ENCODE measurements around the gene NTM.

Gene NTM

GRCh38 chr11:132080127-132080526 lies 709.7 kb downstream of the NTM start:
- Histone ChIP-seq H3K9me3 (ENCODE audit: low read depth, low read length) (no peaks in the 10 kb centered on the region), H3K4me3 (no peak overlapping the region), H3K9ac (ENCODE audit: insufficient read length) (no peak overlapping the region), H3K27ac (no peak overlapping the region), H3K36me3 (ENCODE audit: insufficient read depth, low read length) (no peaks in the 10 kb centered on the region)
- DNase-seq (ENCODE audit: low read depth, low spot score): no peak
- no peak for TF ChIP-seq EZH2 (IDR thresholded peaks at IDR 0.05)
- TF ChIP-seq FOXP2 (optimal IDR thresholded peaks at IDR 0.05; ENCODE audit: control extremely low read depth, extremely low read length, insufficient read depth): no peak
- no peak for TF ChIP-seq POLR2AphosphoS5 (IDR thresholded peaks at IDR 0.05; ENCODE audit: borderline replicate concordance, low read depth, low read length)

- Histone ChIP-seq H3K9me3 (ENCODE audit: low read depth, low read length) (no peaks in the 10 kb centered on the region), H3K4me3 (no peak overlapping the region), H3K36me3 (ENCODE audit: insufficient read depth, low read length) (no peaks in the 10 kb centered on the region), H3K27ac (no peak overlapping the region), H3K9ac (ENCODE audit: insufficient read length) (no peak overlapping the region)
- TF ChIP-seq FOXP2 (optimal IDR thresholded peaks at IDR 0.05; ENCODE audit: control extremely low read depth, extremely low read length, insufficient read depth) (no peak), EZH2 (IDR thresholded peaks at IDR 0.05) (no peak), POLR2AphosphoS5 (IDR thresholded peaks at IDR 0.05; ENCODE audit: borderline replicate concordance, low read depth, low read length) (no peak)
- DNase-seq (ENCODE audit: low read depth, low spot score): no peak
Observed at GRCh38 chr11:132082566-132082965, 712.2 kb downstream of the NTM start.

GRCh38 chr11:132084433-132084832 lies 714.0 kb downstream of the NTM start:
- no peak overlapping the region for H3K9ac ChIP-seq (ENCODE audit: insufficient read length)
- H3K27ac ChIP-seq: no peak overlapping the region
- H3K4me3 ChIP-seq: no peak overlapping the region
- no peaks in the 10 kb centered on the region for H3K36me3 ChIP-seq (ENCODE audit: insufficient read depth, low read length)
- no peak for DNase-seq (ENCODE audit: low read depth, low spot score)
- TF ChIP-seq POLR2AphosphoS5 (IDR thresholded peaks at IDR 0.05; ENCODE audit: borderline replicate concordance, low read depth, low read length) (no peak), EZH2 (IDR thresholded peaks at IDR 0.05) (no peak), FOXP2 (optimal IDR thresholded peaks at IDR 0.05; ENCODE audit: control extremely low read depth, extremely low read length, insufficient read depth) (no peak)
- no peaks in the 10 kb centered on the region for H3K9me3 ChIP-seq (ENCODE audit: low read depth, low read length)

- no peak for DNase-seq (ENCODE audit: low read depth, low spot score)
- no peak for TF ChIP-seq POLR2AphosphoS5 (IDR thresholded peaks at IDR 0.05; ENCODE audit: borderline replicate concordance, low read depth, low read length)
- no peak for TF ChIP-seq EZH2 (IDR thresholded peaks at IDR 0.05)
- no peak for TF ChIP-seq FOXP2 (optimal IDR thresholded peaks at IDR 0.05; ENCODE audit: control extremely low read depth, extremely low read length, insufficient read depth)
- Histone ChIP-seq H3K9ac (ENCODE audit: insufficient read length) (no peak overlapping the region), H3K36me3 (ENCODE audit: insufficient read depth, low read length) (no peaks in the 10 kb centered on the region), H3K9me3 (ENCODE audit: low read depth, low read length) (no peaks in the 10 kb centered on the region), H3K27ac (no peak overlapping the region), H3K4me3 (no peak overlapping the region)
Observed at GRCh38 chr11:132087148-132087547, 716.7 kb downstream of the NTM start.

- no peaks in the 10 kb centered on the region for H3K9me3 ChIP-seq (ENCODE audit: low read depth, low read length)
- TF ChIP-seq POLR2AphosphoS5 (IDR thresholded peaks at IDR 0.05; ENCODE audit: borderline replicate concordance, low read depth, low read length): no peak
- no peak for TF ChIP-seq EZH2 (IDR thresholded peaks at IDR 0.05)
- TF ChIP-seq FOXP2 (optimal IDR thresholded peaks at IDR 0.05; ENCODE audit: control extremely low read depth, extremely low read length, insufficient read depth): no peak
Observed at GRCh38 chr11:132088551-132088950, 718.1 kb downstream of the NTM start.

GRCh38 chr11:132093536-132094259 lies 723.3 kb downstream of the NTM start:
- TF ChIP-seq POLR2AphosphoS5 (IDR thresholded peaks at IDR 0.05; ENCODE audit: borderline replicate concordance, low read depth, low read length): no peak
- no peak for TF ChIP-seq FOXP2 (optimal IDR thresholded peaks at IDR 0.05; ENCODE audit: control extremely low read depth, extremely low read length, insufficient read depth)
- no peak for TF ChIP-seq EZH2 (IDR thresholded peaks at IDR 0.05)
- Histone ChIP-seq H3K4me3 (no peak overlapping the region), H3K9ac (ENCODE audit: insufficient read length) (no peak overlapping the region), H3K27ac (no peak overlapping the region), H3K36me3 (ENCODE audit: insufficient read depth, low read length) (no peaks in the 10 kb centered on the region), H3K9me3 (ENCODE audit: low read depth, low read length) (no peaks in the 10 kb centered on the region)
- no peak for DNase-seq (ENCODE audit: low read depth, low spot score)

More at GRCh38 chr11:132088551-132088950, 718.1 kb downstream of the NTM start:
- H3K27ac ChIP-seq: no peak overlapping the region
- no peak overlapping the region for H3K4me3 ChIP-seq
- DNase-seq (ENCODE audit: low read depth, low spot score): no peak
- no peak overlapping the region for H3K9ac ChIP-seq (ENCODE audit: insufficient read length)
- no peaks in the 10 kb centered on the region for H3K36me3 ChIP-seq (ENCODE audit: insufficient read depth, low read length)

- Histone ChIP-seq H3K9me3 (ENCODE audit: low read depth, low read length) (no peaks in the 10 kb centered on the region), H3K27ac (no peak overlapping the region), H3K9ac (ENCODE audit: insufficient read length) (no peak overlapping the region), H3K36me3 (ENCODE audit: insufficient read depth, low read length) (no peaks in the 10 kb centered on the region), H3K4me3 (no peak overlapping the region)
- no peak for TF ChIP-seq FOXP2 (optimal IDR thresholded peaks at IDR 0.05; ENCODE audit: control extremely low read depth, extremely low read length, insufficient read depth)
- no peak for DNase-seq (ENCODE audit: low read depth, low spot score)
Observed at GRCh38 chr11:132094598-132094997, 724.2 kb downstream of the NTM start.

GRCh38 chr11:132095230-132096131 lies 725.1 kb downstream of the NTM start:
- no peaks in the 10 kb centered on the region for H3K9me3 ChIP-seq (ENCODE audit: low read depth, low read length)
- no peak overlapping the region for H3K9ac ChIP-seq (ENCODE audit: insufficient read length)
- no peak overlapping the region for H3K27ac ChIP-seq
- DNase-seq (ENCODE audit: low read depth, low spot score): no peak
- H3K4me3 ChIP-seq: no peak overlapping the region
- H3K36me3 ChIP-seq (ENCODE audit: insufficient read depth, low read length): no peaks in the 10 kb centered on the region
- TF ChIP-seq EZH2 (IDR thresholded peaks at IDR 0.05) (no peak), FOXP2 (optimal IDR thresholded peaks at IDR 0.05; ENCODE audit: control extremely low read depth, extremely low read length, insufficient read depth) (no peak), POLR2AphosphoS5 (IDR thresholded peaks at IDR 0.05; ENCODE audit: borderline replicate concordance, low read depth, low read length) (no peak)
